ENCODE measurements around the gene TRIM24. TPM values are rescaled to one million over a fixed set of nuclear protein-coding genes. Genes with fewer than 3 reads are reported as not detected.

Gene TRIM24
- total and polyA plus RNA-seq, 2 experiments from 2014 or later = 3.4 to 7.5 TPM

GRCh38 chr7:138472292-138473079 lies 12.4 kb downstream of the TRIM24 start:
- peaks cover 99% of the 10 kb centered on the region for H3K79me2 ChIP-seq (ENCODE audit: insufficient read depth)

GRCh38 chr7:138475377-138475776 lies 15.3 kb downstream of the TRIM24 start:
- in situ Hi-C loops (cut with MboI) = no loop called here
- Histone ChIP-seq H3K4me1 (ENCODE audit: insufficient read depth) (no peaks in the 10 kb centered on the region), H3K9me2 (ENCODE audit: insufficient read depth) (no peaks in the 10 kb centered on the region), H4K20me1 (ENCODE audit: insufficient read depth) (no peaks in the 10 kb centered on the region), H3K9me3 (ENCODE audit: low read depth) (no peaks in the 10 kb centered on the region), H3K9ac (no peak overlapping the region), H3F3A (ENCODE audit: insufficient read depth) (no peaks in the 10 kb centered on the region), H3K4me2 (ENCODE audit: unreplicated experiment) (no peak overlapping the region), H3K27me3 (replicated peaks; ENCODE audit: insufficient read depth) (no peaks in the 10 kb centered on the region), H3K4me3 (no peak overlapping the region), H3K27ac (no peak overlapping the region), H3K36me3 (ENCODE audit: low read depth) (no peaks in the 10 kb centered on the region), H2AFZ (no peak overlapping the region), H3K79me2 (ENCODE audit: insufficient read depth) (peaks cover 98% of the 10 kb centered on the region)
- DNase-seq = no peak
- TF ChIP-seq EZH2 (IDR thresholded peaks at IDR 0.05; ENCODE audit: insufficient read depth, poor library complexity, severe bottlenecking) (no peak), EZH2phosphoT487 (IDR thresholded peaks at IDR 0.05; ENCODE audit: insufficient read depth, low read depth) (no peak)
- WGBS, 2 experiments (ENCODE audit: low coverage in 1 of 2, low lambda C conversion rate in 2 of 2, missing lambda C conversion rate in 2 of 2) = 84 to 93% methylated on average over 5 of the region's 5 CpGs

More at GRCh38 chr7:138472292-138473079, 12.4 kb downstream of the TRIM24 start:
- H3K4me2 ChIP-seq (ENCODE audit: unreplicated experiment) = no peak overlapping the region
- no peaks in the 10 kb centered on the region for H3K36me3 ChIP-seq (ENCODE audit: low read depth)
- H3K27ac ChIP-seq = no peak overlapping the region
- no peaks in the 10 kb centered on the region for H3K27me3 ChIP-seq (replicated peaks; ENCODE audit: insufficient read depth)
- H3K9ac ChIP-seq = no peak overlapping the region
- H3K4me1 ChIP-seq (ENCODE audit: insufficient read depth) = no peaks in the 10 kb centered on the region
- in situ Hi-C loops (cut with MboI) = no loop called here
- no peak overlapping the region for H3K4me3 ChIP-seq
- no peaks in the 10 kb centered on the region for H4K20me1 ChIP-seq (ENCODE audit: insufficient read depth)
- TF ChIP-seq EZH2phosphoT487 (IDR thresholded peaks at IDR 0.05; ENCODE audit: insufficient read depth, low read depth) (no peak), EZH2 (IDR thresholded peaks at IDR 0.05; ENCODE audit: insufficient read depth, poor library complexity, severe bottlenecking) (no peak)
- no peak overlapping the region for H2AFZ ChIP-seq
- no peak for DNase-seq
- WGBS, 2 experiments (ENCODE audit: low coverage in 1 of 2, low lambda C conversion rate in 2 of 2, missing lambda C conversion rate in 2 of 2) = 95 to 99% methylated on average over 7 of the region's 7 CpGs
- no peaks in the 10 kb centered on the region for H3F3A ChIP-seq (ENCODE audit: insufficient read depth)
- H3K9me2 ChIP-seq (ENCODE audit: insufficient read depth) = no peaks in the 10 kb centered on the region
- H3K9me3 ChIP-seq (ENCODE audit: low read depth) = no peaks in the 10 kb centered on the region

GRCh38 chr7:138477081-138477578 lies 17.1 kb downstream of the TRIM24 start:
- Histone ChIP-seq H3K9me3 (ENCODE audit: low read depth) (no peaks in the 10 kb centered on the region), H3K79me2 (ENCODE audit: insufficient read depth) (peaks cover 97% of the 10 kb centered on the region)

GRCh38 chr7:138477581-138477980 lies 17.5 kb downstream of the TRIM24 start:
- H3K79me2 ChIP-seq (ENCODE audit: insufficient read depth) = peaks cover 97% of the 10 kb centered on the region
- H3K27ac ChIP-seq = no peak overlapping the region
- no peak overlapping the region for H3K4me2 ChIP-seq (ENCODE audit: unreplicated experiment)
- no peak overlapping the region for H3K9ac ChIP-seq
- H3K9me2 ChIP-seq (ENCODE audit: insufficient read depth) = no peaks in the 10 kb centered on the region
- 96 to 100% methylated on average over 1 of the region's 1 CpG for WGBS, 2 experiments (ENCODE audit: low coverage in 1 of 2, low lambda C conversion rate in 2 of 2, missing lambda C conversion rate in 2 of 2)
- no peak for TF ChIP-seq EZH2 (IDR thresholded peaks at IDR 0.05; ENCODE audit: insufficient read depth, poor library complexity, severe bottlenecking)
- TF ChIP-seq EZH2phosphoT487 (IDR thresholded peaks at IDR 0.05; ENCODE audit: insufficient read depth, low read depth) = no peak
- H3K4me3 ChIP-seq = no peak overlapping the region
- no peaks in the 10 kb centered on the region for H3K27me3 ChIP-seq (replicated peaks; ENCODE audit: insufficient read depth)
- no peak overlapping the region for H2AFZ ChIP-seq
- H3K4me1 ChIP-seq (ENCODE audit: insufficient read depth) = no peaks in the 10 kb centered on the region
- H4K20me1 ChIP-seq (ENCODE audit: insufficient read depth) = no peaks in the 10 kb centered on the region
- no peaks in the 10 kb centered on the region for H3K36me3 ChIP-seq (ENCODE audit: low read depth)
- DNase-seq = no peak
- H3F3A ChIP-seq (ENCODE audit: insufficient read depth) = no peaks in the 10 kb centered on the region
- no peaks in the 10 kb centered on the region for H3K9me3 ChIP-seq (ENCODE audit: low read depth)
- in situ Hi-C loops (cut with MboI) = no loop called here

More at GRCh38 chr7:138477081-138477578, 17.1 kb downstream of the TRIM24 start:
- DNase-seq = no peak
- no peaks in the 10 kb centered on the region for H3K36me3 ChIP-seq (ENCODE audit: low read depth)
- TF ChIP-seq EZH2 (IDR thresholded peaks at IDR 0.05; ENCODE audit: insufficient read depth, poor library complexity, severe bottlenecking) (no peak), EZH2phosphoT487 (IDR thresholded peaks at IDR 0.05; ENCODE audit: insufficient read depth, low read depth) (no peak)
- no peak overlapping the region for H3K9ac ChIP-seq
- H4K20me1 ChIP-seq (ENCODE audit: insufficient read depth) = no peaks in the 10 kb centered on the region
- 74 to 76% methylated on average over 4 of the region's 4 CpGs for WGBS, 2 experiments (ENCODE audit: low coverage in 1 of 2, low lambda C conversion rate in 2 of 2, missing lambda C conversion rate in 2 of 2)
- in situ Hi-C loops (cut with MboI) = no loop called here
- no peaks in the 10 kb centered on the region for H3F3A ChIP-seq (ENCODE audit: insufficient read depth)
- no peak overlapping the region for H3K27ac ChIP-seq
- H3K27me3 ChIP-seq (replicated peaks; ENCODE audit: insufficient read depth) = no peaks in the 10 kb centered on the region
- no peaks in the 10 kb centered on the region for H3K4me1 ChIP-seq (ENCODE audit: insufficient read depth)
- H2AFZ ChIP-seq = no peak overlapping the region
- no peaks in the 10 kb centered on the region for H3K9me2 ChIP-seq (ENCODE audit: insufficient read depth)
- no peak overlapping the region for H3K4me3 ChIP-seq
- no peak overlapping the region for H3K4me2 ChIP-seq (ENCODE audit: unreplicated experiment)

Measured in GM23248 (cell line).